ENCODE results near the gene RARG.

GRCh38 chr12:53279283-53279869 is 47.4 kb upstream of the RARG start:
- TF ChIP-seq, protein P1, sequence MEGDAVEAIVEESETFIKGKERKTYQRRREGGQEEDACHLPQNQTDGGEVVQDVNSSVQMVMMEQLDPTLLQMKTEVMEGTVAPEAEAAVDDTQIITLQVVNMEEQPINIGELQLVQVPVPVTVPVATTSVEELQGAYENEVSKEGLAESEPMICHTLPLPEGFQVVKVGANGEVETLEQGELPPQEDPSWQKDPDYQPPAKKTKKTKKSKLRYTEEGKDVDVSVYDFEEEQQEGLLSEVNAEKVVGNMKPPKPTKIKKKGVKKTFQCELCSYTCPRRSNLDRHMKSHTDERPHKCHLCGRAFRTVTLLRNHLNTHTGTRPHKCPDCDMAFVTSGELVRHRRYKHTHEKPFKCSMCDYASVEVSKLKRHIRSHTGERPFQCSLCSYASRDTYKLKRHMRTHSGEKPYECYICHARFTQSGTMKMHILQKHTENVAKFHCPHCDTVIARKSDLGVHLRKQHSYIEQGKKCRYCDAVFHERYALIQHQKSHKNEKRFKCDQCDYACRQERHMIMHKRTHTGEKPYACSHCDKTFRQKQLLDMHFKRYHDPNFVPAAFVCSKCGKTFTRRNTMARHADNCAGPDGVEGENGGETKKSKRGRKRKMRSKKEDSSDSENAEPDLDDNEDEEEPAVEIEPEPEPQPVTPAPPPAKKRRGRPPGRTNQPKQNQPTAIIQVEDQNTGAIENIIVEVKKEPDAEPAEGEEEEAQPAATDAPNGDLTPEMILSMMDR (IDR thresholded peaks at IDR 0.05; ENCODE audit: control extremely low read depth in 1 of 3, insufficient read depth in 1 of 3, low read depth in 1 of 3, low read length in 3 of 3) = no peak
- no peak for TF ChIP-seq HDAC2 (IDR thresholded peaks at IDR 0.05; ENCODE audit: borderline replicate concordance in 1 of 2, low read depth in 2 of 2, low read length in 2 of 2)
- no peak for TF ChIP-seq EP300 (IDR thresholded peaks at IDR 0.05; ENCODE audit: borderline replicate concordance in 1 of 2, low read depth in 2 of 2, low read length in 2 of 2)
- no peak for TF ChIP-seq JUN (IDR thresholded peaks at IDR 0.05; ENCODE audit: low read depth, low read length)
- no peak for TF ChIP-seq ZNF274 (IDR thresholded peaks at IDR 0.05; ENCODE audit: borderline replicate concordance, extremely low read depth, low read length)
- TF ChIP-seq HDAC6 (IDR thresholded peaks at IDR 0.05; ENCODE audit: low read depth, low read length) = no peak
- TF ChIP-seq EGR1 (IDR thresholded peaks at IDR 0.05; ENCODE audit: borderline replicate concordance, low read depth, low read length) = no peak
- TF ChIP-seq POLR2AphosphoS5 (IDR thresholded peaks at IDR 0.05; ENCODE audit: low read depth, low read length) = no peak
- TF ChIP-seq SUZ12 (IDR thresholded peaks at IDR 0.05; ENCODE audit: low read length) = no peak
- TF ChIP-seq POLR2A (IDR thresholded peaks at IDR 0.05; ENCODE audit: control extremely low read depth in 1 of 2, low read depth in 2 of 2, low read length in 2 of 2) = no peak
- no peak for TF ChIP-seq FOSL1 (IDR thresholded peaks at IDR 0.05; ENCODE audit: insufficient read depth, low read depth, low read length)
